GM10847 (cell line): ENCODE measurements around the gene ALKBH2.

Experiments
- POLR2A ChIP-seq: IDR thresholded peaks from 2 replicates; pipeline ENCODE4 v1.6.1; 2011; ENCODE audit not compliant: insufficient read length; ENCODE audit errors: extremely low read depth

Gene ALKBH2

DNA sequence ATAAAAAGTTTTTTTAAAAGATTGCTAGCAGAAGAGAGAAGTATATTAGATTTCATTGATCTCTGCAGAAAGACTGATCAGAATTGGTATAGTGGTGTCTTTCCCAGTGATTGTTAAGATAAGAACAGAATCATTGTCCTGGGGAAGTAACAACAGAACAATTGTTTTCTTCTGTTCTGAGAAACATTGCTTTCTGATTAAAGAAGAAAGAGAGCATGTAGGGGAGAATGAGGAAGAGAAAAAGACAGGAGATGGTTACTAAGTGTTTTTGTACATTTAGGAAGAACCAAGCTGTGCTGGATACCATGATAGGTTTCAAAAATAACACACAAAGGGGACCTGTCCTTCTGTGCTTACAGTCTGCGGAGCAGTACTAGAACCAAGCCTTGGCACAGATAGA, 35.9 kb downstream of the ALKBH2 start:
- TF ChIP-seq POLR2A: no peak

DNA sequence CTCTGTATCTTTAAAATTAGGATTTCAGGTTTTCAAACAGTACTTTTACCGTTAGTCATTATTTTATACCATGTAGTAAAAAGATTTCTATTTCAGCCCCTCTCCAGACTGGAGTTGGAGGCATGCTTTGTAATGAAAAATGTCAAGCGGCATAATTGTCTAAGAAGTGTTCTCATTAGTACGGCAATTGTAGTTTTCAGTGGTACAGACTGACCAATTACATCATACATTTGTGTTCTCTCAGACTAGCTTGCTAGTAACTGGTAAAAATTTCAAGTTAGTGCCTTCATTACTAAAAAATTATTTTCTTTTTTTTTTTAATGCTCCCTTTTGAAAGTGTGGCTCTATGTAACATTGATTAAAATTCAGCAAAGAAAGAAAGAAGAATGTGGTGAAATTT, 36.4 kb downstream of the ALKBH2 start:
- no peak for TF ChIP-seq POLR2A

DNA sequence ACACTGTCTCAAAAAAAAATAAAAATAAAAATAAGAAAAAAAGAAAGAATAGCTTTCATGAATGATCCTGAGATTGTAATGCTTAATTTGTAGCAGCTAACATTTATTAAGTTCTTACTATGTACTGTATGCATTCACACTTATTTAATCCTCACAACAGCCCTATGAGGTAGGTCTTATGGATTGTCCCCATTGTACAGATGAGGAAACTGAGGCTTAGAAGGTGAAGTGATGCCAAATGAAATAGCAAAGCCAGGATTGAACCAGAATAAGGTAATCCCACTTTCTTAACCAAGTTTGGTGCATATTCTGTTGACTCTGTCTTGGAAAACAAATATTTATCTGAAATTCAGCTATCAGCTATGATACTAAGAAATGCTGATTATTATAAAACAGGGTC, 38.8 kb downstream of the ALKBH2 start:
- TF ChIP-seq POLR2A: no peak

GRCh38 chr12:109053382-109054123, 39.7 kb downstream of the ALKBH2 start:
- no peak for TF ChIP-seq POLR2A

- no peak for TF ChIP-seq POLR2A
Measured at GRCh38 chr12:109052414-109053323, 40.6 kb downstream of the ALKBH2 start, which contains the start of gene USP30. TSS of gene USP30 (plus strand) at chr12:109052576. CDS start at chr12:109052679, 103 bp downstream.

GRCh38 chr12:109052097-109052413, 41.2 kb downstream of the ALKBH2 start:
- TF ChIP-seq POLR2A: no peak

DNA sequence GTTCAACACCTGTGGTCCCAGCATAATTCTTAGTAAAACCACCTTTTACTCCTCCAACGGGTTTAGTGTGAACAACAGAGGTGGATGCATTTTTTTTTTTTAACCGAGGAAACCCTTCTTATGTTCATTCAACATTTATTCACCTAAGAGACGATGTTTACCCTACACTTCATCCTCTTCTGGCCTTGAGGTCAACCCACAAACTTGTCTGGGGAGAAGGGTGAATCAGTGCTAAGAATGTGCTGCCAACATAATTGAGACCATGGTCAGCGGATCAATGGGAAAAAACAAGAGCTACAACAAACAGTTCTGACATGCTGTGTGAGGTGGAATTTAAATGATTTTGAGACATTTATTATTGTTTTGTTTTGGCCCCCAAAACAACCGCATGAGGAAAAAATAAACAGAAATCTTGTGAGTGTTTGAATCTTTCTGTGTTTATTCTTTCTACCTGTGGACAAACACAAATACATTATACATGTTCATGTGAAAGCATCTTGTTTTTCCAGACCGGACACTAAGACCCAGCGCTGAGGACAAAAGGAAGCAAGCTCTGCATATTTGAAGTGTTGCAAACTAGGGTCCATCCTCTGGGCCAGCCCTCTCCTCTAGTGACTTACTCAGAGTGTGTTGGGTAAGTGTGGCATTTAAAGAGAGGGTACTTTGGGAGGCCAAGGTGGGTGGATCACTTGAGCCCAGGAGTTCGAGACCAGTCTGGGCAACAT, 46.0 kb downstream of the ALKBH2 start:
- TF ChIP-seq POLR2A: no peak

DNA sequence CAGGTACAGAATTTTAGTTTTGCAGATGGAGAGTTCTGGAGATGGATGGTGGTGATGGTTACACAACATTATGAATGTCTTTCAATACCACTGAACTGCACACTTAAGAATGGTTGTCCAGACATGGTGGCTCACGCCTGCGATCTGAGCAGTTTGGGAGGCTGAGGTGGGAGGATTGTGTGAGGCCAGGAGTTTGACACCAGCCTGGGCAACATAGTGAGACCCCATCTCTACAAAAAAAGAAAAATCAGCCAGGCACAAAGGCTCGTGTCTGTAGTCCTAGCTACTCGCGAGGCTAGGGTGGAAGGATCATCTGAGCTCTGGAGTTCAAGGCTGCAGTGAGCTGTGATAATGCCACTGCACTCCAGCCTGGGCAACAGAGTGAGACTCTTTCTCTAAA, 49.0 kb downstream of the ALKBH2 start:
- no peak for TF ChIP-seq POLR2A
